Measurements from ENCODE around the gene NHLRC4. TPM values are rescaled to one million over a fixed set of nuclear protein-coding genes. Genes with fewer than 3 reads are reported as not detected.

NHLRC4 gene
- polyA plus RNA-seq, 1 donor (not counting 4 experiments of a cell fraction or from before 2014, with no cell fraction given), result 0.10 TPM

- H4K20me1 ChIP-seq (ENCODE audit: control insufficient read depth, extremely low read depth, insufficient read depth, low read length), result no peaks in the 10 kb centered on the region
- H3K4me1 ChIP-seq (ENCODE audit: control insufficient read depth, extremely low read depth, insufficient read depth, low read length), result no peaks in the 10 kb centered on the region
- peaks cover 9% of the 10 kb centered on the region in 2 experiments for H3K36me3 ChIP-seq (ENCODE audit: control insufficient read depth in 2 of 2, extremely low read depth in 1 of 2, insufficient read depth in 2 of 2, low read length in 2 of 2)
- no peaks in the 10 kb centered on the region for H3K27me3 ChIP-seq (ENCODE audit: control insufficient read depth, extremely low read depth, insufficient read depth, low read length)
- H3K79me2 ChIP-seq (ENCODE audit: control insufficient read depth, insufficient read depth, low read length), result no peaks in the 10 kb centered on the region
- no peak overlapping the region for H2AFZ ChIP-seq (ENCODE audit: control insufficient read depth, low read length)
- H3K9me1 ChIP-seq (ENCODE audit: control insufficient read depth, extremely low read depth, insufficient read depth, low read length), result no peaks in the 10 kb centered on the region
- TF ChIP-seq, protein P1, sequence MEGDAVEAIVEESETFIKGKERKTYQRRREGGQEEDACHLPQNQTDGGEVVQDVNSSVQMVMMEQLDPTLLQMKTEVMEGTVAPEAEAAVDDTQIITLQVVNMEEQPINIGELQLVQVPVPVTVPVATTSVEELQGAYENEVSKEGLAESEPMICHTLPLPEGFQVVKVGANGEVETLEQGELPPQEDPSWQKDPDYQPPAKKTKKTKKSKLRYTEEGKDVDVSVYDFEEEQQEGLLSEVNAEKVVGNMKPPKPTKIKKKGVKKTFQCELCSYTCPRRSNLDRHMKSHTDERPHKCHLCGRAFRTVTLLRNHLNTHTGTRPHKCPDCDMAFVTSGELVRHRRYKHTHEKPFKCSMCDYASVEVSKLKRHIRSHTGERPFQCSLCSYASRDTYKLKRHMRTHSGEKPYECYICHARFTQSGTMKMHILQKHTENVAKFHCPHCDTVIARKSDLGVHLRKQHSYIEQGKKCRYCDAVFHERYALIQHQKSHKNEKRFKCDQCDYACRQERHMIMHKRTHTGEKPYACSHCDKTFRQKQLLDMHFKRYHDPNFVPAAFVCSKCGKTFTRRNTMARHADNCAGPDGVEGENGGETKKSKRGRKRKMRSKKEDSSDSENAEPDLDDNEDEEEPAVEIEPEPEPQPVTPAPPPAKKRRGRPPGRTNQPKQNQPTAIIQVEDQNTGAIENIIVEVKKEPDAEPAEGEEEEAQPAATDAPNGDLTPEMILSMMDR (optimal IDR thresholded peaks at IDR 0.05 in 1 of 3, IDR thresholded peaks at IDR 0.05 in 1 of 3, conservative IDR thresholded peaks at IDR 0.05 in 1 of 3; ENCODE audit: extremely low read depth in 1 of 3, insufficient read depth in 2 of 3, low read length in 3 of 3), result peak; percentile 46 to 85 (median 75)
- TF ChIP-seq EZH2 (IDR thresholded peaks at IDR 0.05; ENCODE audit: low read length), result no peak
- H3K27ac ChIP-seq (ENCODE audit: control insufficient read depth, insufficient read depth, low read length), result no peak overlapping the region
- H3K9ac ChIP-seq (ENCODE audit: control insufficient read depth, extremely low read depth, insufficient read depth, low read length), result no peak overlapping the region
- H3K9me3 ChIP-seq (ENCODE audit: control insufficient read depth, low read depth, low read length), result no peaks in the 10 kb centered on the region
- no peak overlapping the region for H3K4me3 ChIP-seq (ENCODE audit: control insufficient read depth in 2 of 3, extremely low read depth in 1 of 3, insufficient read depth in 2 of 3, low read depth in 1 of 3, low read length in 3 of 3)
- dilution Hi-C loops (cut with MboI; ENCODE audit: extremely low pct_ligation_motif_present, low sequenced_read_pairs), result no loop called here
- H3K4me2 ChIP-seq (ENCODE audit: control insufficient read depth, extremely low read depth, insufficient read depth, low read depth, low read length), result no peak overlapping the region
- FAIRE-seq (no peak), DNase-seq (ENCODE audit: low read depth, low spot score) (no peak)
Observed at GRCh38 chr16:578870-579405, 12.1 kb downstream of the NHLRC4 start.

GRCh38 chr16:580141-580945 lies 13.5 kb downstream of the NHLRC4 start:
- Histone ChIP-seq H4K20me1 (ENCODE audit: control insufficient read depth, extremely low read depth, insufficient read depth, low read length) (no peaks in the 10 kb centered on the region), H3K4me2 (ENCODE audit: control insufficient read depth, extremely low read depth, insufficient read depth, low read depth, low read length) (no peak overlapping the region), H3K4me3 (ENCODE audit: control insufficient read depth in 2 of 3, extremely low read depth in 1 of 3, insufficient read depth in 2 of 3, low read depth in 1 of 3, low read length in 3 of 3) (no peak overlapping the region), H3K9me1 (ENCODE audit: control insufficient read depth, extremely low read depth, insufficient read depth, low read length) (no peaks in the 10 kb centered on the region), H3K36me3 (ENCODE audit: control insufficient read depth in 2 of 2, extremely low read depth in 1 of 2, insufficient read depth in 2 of 2, low read length in 2 of 2) (peaks cover 0 to 7% of the 10 kb centered on the region in 2 experiments), H3K27ac (ENCODE audit: control insufficient read depth, insufficient read depth, low read length) (no peak overlapping the region), H3K9ac (ENCODE audit: control insufficient read depth, extremely low read depth, insufficient read depth, low read length) (no peak overlapping the region), H3K27me3 (ENCODE audit: control insufficient read depth, extremely low read depth, insufficient read depth, low read length) (peaks cover under 1% of the 10 kb centered on the region), H3K9me3 (ENCODE audit: control insufficient read depth, low read depth, low read length) (no peaks in the 10 kb centered on the region), H3K79me2 (ENCODE audit: control insufficient read depth, insufficient read depth, low read length) (no peaks in the 10 kb centered on the region), H2AFZ (ENCODE audit: control insufficient read depth, low read length) (no peak overlapping the region), H3K4me1 (ENCODE audit: control insufficient read depth, extremely low read depth, insufficient read depth, low read length) (no peaks in the 10 kb centered on the region)
- dilution Hi-C loops (cut with MboI; ENCODE audit: extremely low pct_ligation_motif_present, low sequenced_read_pairs), result no loop called here
- DNase-seq (ENCODE audit: low read depth, low spot score) (no peak), FAIRE-seq (no peak)
- TF ChIP-seq EZH2 (IDR thresholded peaks at IDR 0.05; ENCODE audit: low read length), result no peak
- TF ChIP-seq, protein P1 (optimal IDR thresholded peaks at IDR 0.05 in 1 of 3, IDR thresholded peaks at IDR 0.05 in 1 of 3, conservative IDR thresholded peaks at IDR 0.05 in 1 of 3; ENCODE audit: extremely low read depth in 1 of 3, insufficient read depth in 2 of 3, low read length in 3 of 3), result no peak
